Activated naive CD4-positive, alpha-beta T cell (primary cell): ENCODE results near the gene C8G.

Experiments
- DNase-seq, 4 experiments: peaks; one replicate each; lab custom pipeline; 2025; lab: John Stamatoyannopoulos, UW

Gene C8G

DNA sequence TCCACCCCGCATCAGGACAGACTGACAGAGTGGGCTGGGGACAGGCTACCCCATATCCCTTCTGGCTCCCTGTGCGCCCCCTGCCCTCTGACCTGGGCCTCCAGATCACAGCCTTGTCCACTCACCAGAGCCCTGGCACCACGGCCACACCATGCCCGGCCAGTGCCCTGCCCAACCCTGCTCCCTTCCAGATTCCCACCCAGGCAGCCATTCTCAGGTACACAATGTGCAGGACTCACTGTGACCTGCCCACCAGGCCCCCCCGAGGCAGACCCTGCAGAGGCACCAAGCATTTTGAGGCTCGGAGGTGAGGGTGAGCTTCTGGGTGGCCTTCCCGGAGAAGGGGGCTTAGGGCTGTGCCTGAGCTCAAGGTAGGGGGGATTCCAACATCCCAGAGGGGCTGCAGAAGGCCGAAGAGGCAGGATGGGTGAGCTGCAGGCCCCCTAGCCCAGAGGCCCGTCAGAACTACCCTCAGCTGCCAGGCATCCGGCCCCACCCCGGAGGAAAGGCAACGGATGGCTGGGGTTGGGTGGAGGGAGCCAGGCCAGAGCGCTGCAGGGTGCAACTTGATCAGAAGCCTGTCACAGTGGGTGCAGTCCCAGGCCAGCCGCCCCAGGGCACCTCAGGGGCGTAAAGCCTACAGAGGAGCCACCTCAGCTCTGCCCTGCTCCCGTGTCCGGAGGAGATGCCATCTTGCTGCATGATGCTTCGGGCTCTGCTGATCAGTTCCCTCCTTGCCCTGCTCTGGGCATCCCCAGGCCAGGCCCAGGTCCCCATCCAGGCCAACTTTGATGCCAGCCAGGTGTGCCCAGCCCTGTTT is 37.4 kb downstream of the C8G start, which contains the start of gene LCNL1:
Gene LCNL1 (plus strand): TSS at position 762 of the 820 bp plus-strand sequence. CDS start 594 bp downstream, outside the sequence.
- DNase-seq = no peak

DNA sequence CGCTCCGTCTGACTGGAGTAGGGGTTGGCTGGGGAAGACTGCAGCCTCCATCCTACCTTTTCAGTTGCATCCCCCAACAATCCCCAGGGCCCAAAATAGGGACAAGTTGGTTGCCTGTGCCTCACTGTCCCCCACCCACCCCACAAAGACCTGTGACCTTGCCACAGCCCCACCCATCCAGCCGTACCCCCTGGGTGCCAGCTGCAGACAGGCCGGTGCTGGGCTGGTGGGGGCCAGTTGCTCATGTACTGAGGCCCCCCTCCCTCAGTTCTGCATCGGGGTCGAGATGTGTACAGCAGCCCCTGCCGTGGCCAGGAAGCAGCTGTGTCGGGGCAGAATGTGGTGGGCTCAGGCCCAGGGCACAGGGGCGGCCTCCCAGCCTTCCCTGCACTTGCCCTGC is 38.1 kb downstream of the C8G start:
- no peak for DNase-seq

DNA sequence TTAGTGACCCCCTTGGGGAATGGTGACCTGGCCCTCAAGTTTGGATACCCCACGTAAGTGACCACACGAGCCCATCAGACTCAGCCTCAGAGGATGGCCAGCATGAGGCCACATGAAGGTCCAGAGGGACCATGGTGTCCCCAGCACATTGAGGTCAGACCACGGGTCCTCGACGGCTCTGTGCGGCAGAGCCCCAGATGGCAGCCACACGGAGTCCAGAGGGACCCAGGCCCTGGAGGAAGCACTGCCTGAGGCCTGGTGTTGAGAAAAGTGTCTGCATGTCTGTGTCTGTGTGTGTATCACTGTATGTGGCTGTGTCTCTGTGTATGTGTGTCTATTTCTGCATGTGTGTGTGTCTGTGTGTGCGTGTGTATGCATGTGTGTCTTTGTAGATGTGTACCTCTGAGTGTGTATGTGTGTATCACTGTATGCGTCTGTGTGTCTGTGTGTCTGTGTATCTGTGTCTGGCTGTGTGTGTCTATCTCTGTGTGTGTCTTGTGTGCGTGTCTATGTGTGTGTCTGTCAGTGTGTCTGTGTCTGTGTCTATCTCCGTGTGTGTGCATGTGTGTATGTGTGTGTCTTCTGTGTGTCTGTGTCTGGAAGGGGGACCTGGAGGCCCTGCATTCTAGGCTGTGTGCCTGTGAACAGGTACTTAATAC is 38.7 kb downstream of the C8G start:
- no peak for DNase-seq

DNA sequence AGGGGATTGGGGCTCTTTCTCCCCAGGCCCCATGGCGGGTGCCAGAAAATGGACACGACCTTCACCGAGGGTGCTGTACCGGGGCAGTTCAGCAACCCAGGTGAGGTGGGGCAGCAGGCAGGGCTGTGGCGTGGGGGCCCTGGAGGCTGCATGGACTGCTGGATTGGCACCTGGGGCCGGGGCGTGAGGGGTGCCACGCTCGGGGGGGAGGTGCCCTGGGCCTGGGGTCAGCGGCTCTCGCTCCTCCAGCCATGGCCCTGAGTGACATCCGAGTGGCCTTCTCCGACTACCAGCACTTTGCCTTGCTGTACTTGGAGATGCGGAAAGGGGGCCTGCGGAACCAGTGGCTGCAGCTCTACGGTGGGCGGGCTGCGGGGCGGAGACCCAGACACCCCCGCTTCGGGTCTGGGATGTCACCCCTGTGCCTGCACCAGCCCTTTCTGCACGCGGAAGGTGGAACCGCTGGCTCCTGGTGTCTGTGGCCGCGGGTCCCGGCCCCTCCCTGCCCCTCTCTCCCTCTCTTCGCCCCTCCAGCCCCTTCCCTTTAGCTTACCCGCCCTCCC is 39.5 kb downstream of the C8G start:
- no peak for DNase-seq

DNA sequence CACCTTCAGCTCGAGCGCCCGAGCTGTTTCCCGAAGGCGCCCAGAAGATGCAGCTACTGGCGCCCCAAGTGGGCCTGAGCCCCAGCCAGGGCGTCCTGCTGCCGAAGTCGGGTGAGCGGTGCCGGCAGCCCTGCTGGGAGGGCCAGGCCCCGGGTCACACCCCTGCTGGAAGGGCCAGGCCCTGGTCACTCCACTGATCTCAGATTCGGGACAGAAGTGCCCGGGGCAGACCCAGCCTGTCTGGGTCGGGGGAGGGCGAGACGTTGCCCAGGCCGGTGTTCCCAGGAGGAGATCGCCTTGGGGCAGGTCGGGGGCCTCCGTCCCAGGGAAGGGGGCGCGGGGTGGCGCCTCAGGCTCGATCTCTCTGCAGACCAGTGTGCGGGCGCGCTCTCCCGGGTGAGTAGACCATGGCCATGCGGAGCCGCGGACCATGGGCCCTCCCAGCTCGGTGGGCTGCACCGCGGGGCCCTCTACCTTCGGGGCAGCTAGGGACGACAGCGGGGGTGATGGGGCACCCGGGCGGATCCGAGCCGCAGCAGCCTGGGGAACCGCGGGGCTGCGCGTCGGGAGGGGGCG is 40.1 kb downstream of the C8G start:
- no peak for DNase-seq

DNA sequence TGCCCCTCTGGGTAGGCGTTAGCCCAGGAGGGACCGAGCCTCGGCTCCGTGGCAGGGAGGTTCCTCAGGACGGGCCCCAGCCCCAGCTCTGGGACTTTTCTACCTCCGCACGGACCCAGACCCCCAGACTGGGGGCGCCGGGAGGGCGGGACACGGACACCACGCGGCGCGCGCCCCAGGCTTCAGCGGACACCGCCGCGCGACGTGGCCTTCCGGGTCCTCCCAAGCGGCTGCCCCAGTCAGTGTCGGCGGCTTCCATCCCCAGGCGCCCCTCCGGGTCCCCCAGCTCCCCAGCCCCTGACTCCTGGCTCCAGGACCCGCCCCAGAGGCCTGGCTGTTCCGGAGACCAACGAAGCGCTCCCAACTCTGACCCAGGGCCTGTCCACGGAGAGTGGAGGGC is 40.8 kb downstream of the C8G start:
- no peak for DNase-seq

DNA sequence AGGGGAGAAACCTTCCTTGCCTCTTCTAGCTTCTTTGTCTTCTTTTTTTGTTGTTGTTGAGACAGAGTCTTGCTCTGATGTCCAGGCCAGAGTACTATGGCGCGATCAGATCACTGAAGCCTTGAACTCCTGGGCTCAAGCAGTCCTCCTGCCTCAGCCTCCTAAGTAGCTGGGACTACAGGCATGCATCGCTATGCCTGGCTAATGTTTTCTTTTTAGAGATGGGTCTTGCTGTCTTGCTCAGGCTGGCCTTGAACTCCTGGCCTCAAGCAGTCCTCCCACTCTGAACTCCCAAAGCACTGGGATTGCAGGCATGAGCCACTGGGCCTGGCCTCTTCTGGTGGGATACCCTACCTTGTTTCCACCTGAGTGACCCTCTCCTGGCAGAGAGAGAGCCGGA is 43.8 kb downstream of the C8G start:
- no peak for DNase-seq

DNA sequence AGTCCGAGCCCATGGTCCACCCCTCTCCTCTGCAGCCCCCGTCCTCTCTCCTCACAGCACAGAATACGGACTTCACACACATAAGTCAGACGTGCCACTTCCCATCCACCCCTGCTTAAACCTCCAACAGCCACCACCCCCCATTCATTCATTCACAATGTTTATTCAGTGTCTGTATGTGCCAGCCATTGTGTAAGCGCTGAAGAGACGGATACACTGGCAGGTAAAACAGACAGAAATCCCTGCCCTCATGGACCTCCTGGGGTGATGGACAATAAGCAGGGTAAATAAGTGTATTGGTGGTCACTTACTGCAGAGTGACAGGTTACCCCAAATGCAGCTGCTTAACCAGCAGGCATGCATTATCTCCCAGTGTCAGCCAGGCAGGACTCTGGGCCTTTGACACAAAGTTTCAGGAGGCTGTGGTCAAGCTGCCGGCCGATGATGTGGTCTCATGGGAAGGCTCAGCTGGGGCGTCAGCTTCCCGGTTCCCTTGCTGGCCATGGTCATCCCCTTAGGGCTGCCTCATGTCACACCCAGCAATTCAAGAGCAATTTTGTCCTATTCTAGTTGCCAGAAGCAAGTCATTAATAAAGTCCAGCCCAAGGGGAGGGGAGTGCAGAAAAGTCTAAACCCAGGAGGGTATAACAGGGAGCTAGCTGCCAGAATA is 45.3 kb downstream of the C8G start:
- DNase-seq = no peak

DNA sequence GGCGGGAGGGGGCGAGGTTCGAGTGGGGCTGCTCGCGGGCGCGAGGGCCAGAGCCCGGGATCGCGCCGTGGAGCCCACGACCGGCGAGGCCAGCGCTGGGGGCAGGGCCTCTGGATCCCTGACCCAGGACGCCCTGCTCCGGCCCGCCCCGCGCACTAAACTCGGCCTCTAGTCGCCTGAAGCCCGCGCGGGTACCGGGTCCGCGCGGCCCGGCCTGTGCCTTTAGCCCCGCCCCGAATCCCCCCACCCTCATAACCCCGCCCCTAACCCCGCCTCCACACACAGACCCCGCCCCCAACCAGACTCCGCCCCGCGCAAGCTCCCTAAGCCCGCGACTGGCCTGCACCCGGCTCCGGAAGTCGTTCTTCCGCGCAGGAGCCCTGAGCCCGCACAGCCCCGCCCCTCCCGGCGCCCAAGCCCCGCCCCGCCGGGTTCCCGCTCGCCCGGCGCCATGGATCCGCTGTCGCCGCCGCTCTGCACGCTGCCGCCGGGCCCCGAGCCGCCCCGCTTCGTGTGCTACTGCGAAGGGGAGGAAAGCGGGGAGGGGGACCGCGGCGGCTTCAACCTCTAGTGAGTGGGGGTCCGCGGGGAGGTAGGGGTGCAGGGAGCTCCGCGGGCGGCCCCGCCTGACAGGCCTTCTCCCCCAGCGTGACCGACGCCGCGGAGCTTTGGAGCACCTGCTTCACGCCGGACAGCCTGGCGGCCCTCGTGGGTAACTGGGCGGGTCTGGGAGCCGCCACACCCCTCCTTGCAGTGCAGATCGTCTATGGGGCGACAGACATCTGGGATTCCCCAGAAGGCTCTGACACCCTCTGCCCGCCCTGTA is 47.2 kb downstream of the C8G start, which contains the start of gene PAXX:
Gene PAXX (plus strand): TSS at position 430 of the 826 bp plus-strand sequence. CDS start 22 bp downstream, at position 452.
- DNase-seq = peak; percentile 81 to 95 (median 90)

DNA sequence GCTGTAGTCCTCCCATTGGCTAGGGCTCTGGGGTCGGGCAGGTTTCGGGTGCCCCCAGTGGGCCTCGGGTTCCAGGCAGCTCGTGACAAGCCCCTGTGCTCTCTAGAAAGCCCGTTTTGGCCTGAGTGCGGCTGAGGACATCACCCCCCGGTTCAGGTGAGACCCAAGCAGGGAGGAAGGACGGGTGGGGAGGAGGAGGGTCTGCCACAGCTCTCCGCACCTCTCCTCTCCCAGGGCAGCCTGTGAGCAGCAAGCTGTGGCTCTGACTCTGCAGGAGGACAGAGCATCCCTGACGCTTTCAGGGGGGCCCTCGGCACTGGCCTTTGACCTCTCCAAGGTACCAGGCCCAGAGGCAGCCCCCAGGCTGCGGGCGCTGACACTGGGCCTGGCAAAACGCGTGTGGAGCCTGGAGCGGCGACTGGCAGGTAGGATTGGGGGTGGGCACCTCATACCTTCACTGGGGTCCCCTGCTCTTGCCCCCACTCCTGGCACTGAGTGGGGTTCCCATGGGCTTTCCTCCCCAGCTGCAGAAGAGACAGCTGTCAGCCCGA is 47.9 kb downstream of the C8G start:
- DNase-seq = no peak

DNA sequence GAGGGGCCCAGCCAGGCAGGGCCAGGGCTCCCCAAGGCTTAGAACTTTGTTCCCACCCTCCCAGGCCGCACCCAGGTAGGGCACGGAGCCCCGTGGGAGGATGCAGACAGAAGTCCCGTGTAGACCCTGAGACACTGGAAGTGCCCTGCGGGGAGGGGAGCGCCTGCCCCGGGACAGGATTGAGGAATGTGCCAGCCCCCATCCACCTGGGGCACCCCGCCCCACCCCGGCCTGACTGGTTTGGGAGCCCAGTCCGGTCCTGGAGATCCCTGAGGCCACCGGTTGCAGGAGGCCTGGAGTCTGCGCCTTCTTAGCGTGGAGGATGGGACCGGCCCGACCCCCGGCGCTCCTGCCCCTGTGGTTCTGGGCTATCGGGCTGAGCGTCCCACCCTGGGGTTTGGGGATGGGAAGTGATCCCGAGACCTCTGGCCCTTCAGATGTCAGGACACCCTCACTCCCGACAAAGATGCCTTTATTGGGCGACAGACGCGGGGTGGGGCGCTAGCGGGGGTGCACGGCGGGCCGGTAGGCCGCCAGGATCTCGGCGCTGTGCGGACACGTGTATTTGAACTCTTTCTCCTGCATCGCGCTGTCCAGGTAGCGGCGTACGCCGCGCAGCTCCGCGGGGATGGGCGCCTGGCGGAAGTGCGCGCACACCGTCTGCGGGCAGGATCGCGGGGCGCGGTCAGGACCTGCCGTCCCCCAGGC is 49.3 kb downstream of the C8G start:
- DNase-seq = no peak

DNA sequence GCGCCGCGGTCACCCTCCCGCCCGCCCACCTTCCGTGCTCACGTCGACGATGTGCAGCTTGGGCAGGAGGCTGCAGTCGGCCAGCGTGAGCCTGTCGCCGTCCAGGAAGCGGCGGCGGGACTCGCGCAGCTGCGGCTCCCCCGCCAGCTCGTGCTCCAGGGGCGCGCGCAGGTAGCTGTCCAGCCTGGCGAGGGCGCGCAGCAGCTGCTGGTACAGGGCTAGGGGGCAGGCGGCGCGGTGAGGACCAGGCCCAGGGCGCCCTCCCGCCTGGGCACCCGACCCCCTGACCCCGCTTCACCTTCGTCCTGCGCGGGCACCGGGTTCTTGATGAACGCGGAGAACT is 49.8 kb downstream of the C8G start:
- no peak for DNase-seq

DNA sequence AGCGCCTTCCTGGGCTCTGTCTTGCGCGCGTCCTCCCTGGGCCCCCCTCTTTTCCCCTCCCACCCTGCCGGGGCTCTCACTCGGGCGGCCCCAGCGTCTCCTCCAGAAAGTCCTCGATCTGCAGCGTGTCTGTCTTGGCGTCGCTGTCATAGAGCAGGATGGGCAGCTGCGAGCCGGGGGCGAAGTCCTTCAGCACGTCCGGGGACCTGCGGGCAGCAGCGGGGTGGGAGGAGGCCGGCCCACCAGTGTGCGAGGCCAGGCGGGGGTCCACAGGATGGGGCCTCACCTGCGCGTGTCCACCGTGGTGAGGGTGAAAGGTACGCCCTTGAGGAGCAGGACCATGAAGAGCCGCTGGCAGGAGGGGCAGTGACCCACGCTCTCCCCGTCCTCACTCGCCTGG is 50.3 kb downstream of the C8G start:
- no peak for DNase-seq

DNA sequence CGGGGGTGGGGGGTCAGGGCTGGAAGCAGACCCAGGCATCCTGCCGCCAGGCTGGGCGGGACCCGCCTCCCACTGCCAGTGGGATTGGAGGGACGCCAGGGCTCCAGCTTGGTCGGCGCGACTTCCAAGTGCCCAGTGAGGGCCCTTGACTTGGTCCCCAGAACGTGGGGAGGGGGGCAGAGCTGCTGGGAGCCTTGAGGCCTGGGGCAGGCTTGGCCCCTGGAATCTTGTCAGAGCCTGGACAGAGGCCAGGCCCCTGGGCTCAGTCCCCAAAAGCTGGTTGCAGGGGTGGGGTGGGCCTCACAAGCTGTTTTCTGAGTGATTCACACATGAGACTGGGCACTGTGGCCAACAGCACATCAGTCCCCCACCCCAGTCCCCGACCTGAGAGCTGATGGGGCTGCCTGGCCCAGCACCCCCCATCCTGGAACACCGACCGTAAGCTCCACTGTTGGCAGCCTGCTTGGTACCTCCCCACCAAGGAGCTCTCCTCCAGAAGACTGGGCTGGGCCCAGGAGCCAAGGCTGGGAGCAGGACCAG is 50.8 kb downstream of the C8G start:
- DNase-seq = no peak
